ENCODE measurements around the gene FAAP100. TPM values are rescaled to one million over a fixed set of nuclear protein-coding genes. Genes with fewer than 3 reads are reported as not detected.

FAAP100 gene
- polyA plus RNA-seq, 1 of the 3 experiments (the other 2 are of a cell fraction) = 18.9 TPM

GRCh38 chr17:81576621-81577277, 24.6 kb upstream of the FAAP100 start (continued):
- TF ChIP-seq CTCF (IDR thresholded peaks at IDR 0.05) (peak; percentile 34), SIN3A (IDR thresholded peaks at IDR 0.05; ENCODE audit: borderline replicate concordance, low read depth, low read length) (peak; percentile 74; the same call in 1 of the 2 replicates), IRF3 (IDR thresholded peaks at IDR 0.05; ENCODE audit: low read depth, low read length) (no peak), MAX (IDR thresholded peaks at IDR 0.05; ENCODE audit: low read depth) (peak; percentile 60; the same call in 1 of the 2 replicates), TCF12 (IDR thresholded peaks at IDR 0.05) (peak; percentile 82), JUND (IDR thresholded peaks at IDR 0.05) (peak; percentile 86), RAD21 (IDR thresholded peaks at IDR 0.05; ENCODE audit: low read length) (no peak), MEF2A (IDR thresholded peaks at IDR 0.05; ENCODE audit: borderline replicate concordance, low read depth) (no peak), TEAD4 (IDR thresholded peaks at IDR 0.05; ENCODE audit: borderline replicate concordance, insufficient read depth) (peak; percentile 60; the same call in 1 of the 2 replicates), POLR2AphosphoS5 (IDR thresholded peaks at IDR 0.05; ENCODE audit: low read depth, low read length) (peak; percentile 62; the same call in 1 of the 2 replicates), RFX5 (IDR thresholded peaks at IDR 0.05; ENCODE audit: low read length) (no peak), NFIC (IDR thresholded peaks at IDR 0.05; ENCODE audit: borderline replicate concordance) (peak; percentile 97)

GRCh38 chr17:81575836-81576235, 23.7 kb upstream of the FAAP100 start:
- Histone ChIP-seq H2AFZ (ENCODE audit: low read depth) (no peak overlapping the region), H3K36me3 (replicated peaks in 1 of 2; ENCODE audit: control insufficient read depth in 1 of 2, insufficient read depth in 2 of 2, low read length in 1 of 2) (peaks cover 32 to 66% of the 10 kb centered on the region in 2 experiments), H4K20me1 (ENCODE audit: insufficient read depth) (peaks cover 15% of the 10 kb centered on the region), H3K9ac (no peak overlapping the region), H3K27ac (ENCODE audit: low read depth in 2 of 2, low read length in 1 of 2) (peak overlapping the region in 1 of 2 experiments; percentile 67; a peak in 2 of 4 replicates), H3K4me2 (peak overlapping the region; percentile 65), H3K9me3 (no peaks in the 10 kb centered on the region), H3K27me3 (ENCODE audit: insufficient read depth) (no peaks in the 10 kb centered on the region), H3K9me2 (no peaks in the 10 kb centered on the region), H3K4me3 (ENCODE audit: low read depth in 2 of 2, low read length in 1 of 2) (no peak overlapping the region), H3F3A (replicated peaks; ENCODE audit: insufficient read depth) (peaks cover 30% of the 10 kb centered on the region), H3K4me1 (ENCODE audit: control insufficient read depth in 1 of 2, insufficient read depth in 2 of 2, low read depth in 1 of 2, low read length in 1 of 2) (peaks cover 28 to 49% of the 10 kb centered on the region in 2 experiments), H3K79me2 (ENCODE audit: insufficient read depth) (peaks cover 73% of the 10 kb centered on the region)
- WGBS (ENCODE audit: low lambda C conversion rate) = 86% methylated on average over 3 of the region's 3 CpGs
- TF ChIP-seq MXI1 (IDR thresholded peaks at IDR 0.05; ENCODE audit: low read depth, low read length) (no peak), MAX (IDR thresholded peaks at IDR 0.05; ENCODE audit: low read depth) (no peak)
- DNase-seq = no peak
- CTCF ChIA-PET = interaction anchor here (1.3 to 4.0 kb wide), 3 partner anchors 8 to 26 kb away, joined by 4 to 23 read pairs (median 16); no protein-coding TSS in a partner anchor
- POLR2A ChIA-PET = no interaction called here
